ENCODE data around the gene RICTOR.

The RICTOR gene

DNA sequence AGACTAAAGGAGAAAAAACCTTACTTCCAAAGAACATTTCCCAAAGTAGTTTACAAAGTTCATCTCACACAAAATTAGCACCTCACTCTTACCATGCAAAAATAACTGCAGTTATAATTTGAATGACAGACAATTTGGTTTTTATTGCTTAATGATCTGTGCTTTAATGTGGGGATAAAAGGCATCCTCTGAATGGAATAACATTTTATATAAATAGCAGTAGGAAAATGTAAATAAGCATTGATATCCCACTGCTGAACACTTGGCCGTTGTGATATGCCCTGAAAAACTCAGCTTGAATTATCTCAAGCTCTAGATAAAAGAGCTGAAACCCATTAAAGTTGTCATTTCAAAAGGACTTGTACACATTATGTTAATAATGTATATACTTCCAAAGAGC is 135.2 kb downstream of the RICTOR start:
- DNase-seq (ENCODE audit: low spot score): no peak

- no peak for DNase-seq (ENCODE audit: low spot score)
These were observed 135.8 kb downstream of the RICTOR start for GRCh38 chr5:38938424-38938823.

GRCh38 chr5:38936269-38936668 is 137.9 kb downstream of the RICTOR start:
- DNase-seq (ENCODE audit: low spot score): no peak

DNA sequence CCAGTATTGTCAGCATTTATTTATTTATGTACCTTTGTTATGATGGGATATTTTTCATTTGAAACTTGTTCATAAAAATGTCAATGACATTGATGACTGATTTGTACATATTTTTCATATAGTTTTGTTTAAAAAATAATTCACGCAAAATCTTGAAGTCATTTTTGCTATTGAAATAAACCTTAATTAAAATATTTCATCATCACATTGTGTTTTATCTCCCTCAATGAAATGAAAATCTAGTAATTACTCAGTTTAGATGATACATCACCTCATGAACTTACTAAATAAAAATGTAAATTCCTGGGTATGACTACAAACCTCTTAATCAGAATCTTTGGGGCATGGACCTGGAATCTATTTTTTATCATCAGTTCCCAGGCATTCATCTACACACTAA is 138.8 kb downstream of the RICTOR start:
- no peak for DNase-seq (ENCODE audit: low spot score)

- no peak for DNase-seq (ENCODE audit: low spot score)
These were observed 141.3 kb downstream of the RICTOR start for GRCh38 chr5:38932854-38933408.

- no peak for DNase-seq (ENCODE audit: low spot score)
These were observed 142.5 kb downstream of the RICTOR start for GRCh38 chr5:38931731-38932130.

DNA sequence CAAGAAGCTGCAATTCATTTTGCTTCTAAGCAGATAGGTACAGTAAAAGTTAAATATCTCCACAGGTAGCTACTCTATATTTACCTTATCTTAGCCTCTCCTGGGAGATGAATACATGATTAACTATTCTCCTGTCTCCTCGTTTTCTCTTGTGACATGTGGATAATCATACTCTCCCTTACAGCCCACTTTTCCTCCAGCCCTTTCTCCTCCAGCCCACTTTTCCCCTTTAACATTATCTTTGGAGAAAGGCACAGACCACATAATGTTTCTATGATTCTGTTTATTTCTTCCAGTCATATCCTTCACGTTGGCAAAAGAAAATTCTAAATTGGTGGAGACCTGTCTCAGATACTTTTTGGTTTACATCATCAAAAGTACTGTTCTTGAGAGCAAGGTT is 144.4 kb downstream of the RICTOR start:
- no peak for DNase-seq (ENCODE audit: low spot score)

DNA sequence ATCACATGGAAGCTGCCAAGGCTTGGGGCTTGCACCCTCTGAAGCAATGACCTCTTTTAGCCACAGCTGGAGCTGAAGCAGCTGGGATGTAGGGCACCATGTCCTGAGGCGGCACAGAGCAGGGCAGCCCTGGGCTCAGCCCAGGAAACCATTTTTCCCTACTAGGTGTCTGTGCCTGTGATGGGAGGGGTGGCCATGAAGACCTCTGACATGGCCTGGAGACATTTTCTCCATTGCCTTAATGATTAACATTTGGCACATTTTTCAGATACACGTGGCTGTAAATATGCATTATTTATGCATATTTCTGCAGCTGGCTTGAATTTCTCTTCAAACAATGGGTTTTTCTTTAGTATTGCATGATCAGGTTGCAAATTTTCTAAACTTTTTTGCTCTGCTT is 146.7 kb downstream of the RICTOR start:
- no peak for DNase-seq (ENCODE audit: low spot score)

DNA sequence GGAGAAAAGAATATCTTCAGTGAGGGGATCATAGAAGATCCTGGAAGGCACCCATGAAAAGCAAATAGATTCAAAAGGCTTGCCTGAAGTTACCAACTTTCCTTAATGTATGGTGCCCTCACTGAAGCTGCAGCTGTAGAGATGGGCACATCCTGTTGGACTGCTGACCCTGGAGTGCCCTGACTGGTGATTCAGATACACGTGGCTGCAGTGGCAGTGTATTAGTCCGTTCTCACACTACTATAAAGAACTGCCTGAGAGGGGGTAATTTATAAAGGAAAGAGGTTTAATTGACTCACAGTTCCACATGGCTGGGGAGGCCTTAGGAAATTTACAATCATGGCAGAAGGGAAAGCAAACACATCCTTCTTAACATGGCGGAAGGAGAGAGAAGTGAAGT is 148.1 kb downstream of the RICTOR start:
- no peak for DNase-seq (ENCODE audit: low spot score)

DNA sequence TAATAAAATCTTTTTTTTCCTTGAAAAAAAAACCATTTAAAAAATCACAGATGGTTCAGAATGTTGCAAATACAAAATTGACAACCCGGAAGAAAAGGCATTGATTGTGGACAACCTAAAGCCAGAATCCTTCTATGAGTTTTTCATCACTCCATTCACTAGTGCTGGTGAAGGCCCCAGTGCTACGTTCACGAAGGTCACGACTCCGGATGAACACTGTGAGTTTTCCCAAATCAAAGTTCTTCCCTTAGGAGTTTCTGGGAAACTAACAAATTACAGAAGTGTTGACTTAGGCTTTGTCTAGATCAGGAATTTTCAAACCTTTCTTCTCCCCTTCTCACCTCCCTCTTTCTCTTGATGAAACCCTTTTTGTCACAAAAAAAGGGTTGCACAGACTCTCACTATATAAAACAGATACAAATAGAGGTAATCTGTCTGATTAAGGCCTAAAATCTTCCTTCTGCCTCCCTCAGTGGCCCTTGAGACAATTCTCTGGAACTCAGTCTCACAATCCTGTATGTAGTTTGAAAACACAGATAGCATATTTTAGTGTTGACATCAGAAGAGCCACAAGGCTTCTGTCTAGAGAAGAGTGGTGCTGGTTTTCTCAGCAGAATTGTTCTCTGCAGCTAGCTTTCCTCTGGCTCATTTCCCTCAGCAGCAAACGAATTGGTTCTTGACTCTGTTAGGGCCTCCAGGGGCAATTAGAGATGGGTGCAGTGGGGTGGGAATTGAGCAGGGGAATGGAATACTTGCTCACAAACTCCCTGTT is 148.9 kb downstream of the RICTOR start:
- no peak for DNase-seq (ENCODE audit: low spot score)

DNA sequence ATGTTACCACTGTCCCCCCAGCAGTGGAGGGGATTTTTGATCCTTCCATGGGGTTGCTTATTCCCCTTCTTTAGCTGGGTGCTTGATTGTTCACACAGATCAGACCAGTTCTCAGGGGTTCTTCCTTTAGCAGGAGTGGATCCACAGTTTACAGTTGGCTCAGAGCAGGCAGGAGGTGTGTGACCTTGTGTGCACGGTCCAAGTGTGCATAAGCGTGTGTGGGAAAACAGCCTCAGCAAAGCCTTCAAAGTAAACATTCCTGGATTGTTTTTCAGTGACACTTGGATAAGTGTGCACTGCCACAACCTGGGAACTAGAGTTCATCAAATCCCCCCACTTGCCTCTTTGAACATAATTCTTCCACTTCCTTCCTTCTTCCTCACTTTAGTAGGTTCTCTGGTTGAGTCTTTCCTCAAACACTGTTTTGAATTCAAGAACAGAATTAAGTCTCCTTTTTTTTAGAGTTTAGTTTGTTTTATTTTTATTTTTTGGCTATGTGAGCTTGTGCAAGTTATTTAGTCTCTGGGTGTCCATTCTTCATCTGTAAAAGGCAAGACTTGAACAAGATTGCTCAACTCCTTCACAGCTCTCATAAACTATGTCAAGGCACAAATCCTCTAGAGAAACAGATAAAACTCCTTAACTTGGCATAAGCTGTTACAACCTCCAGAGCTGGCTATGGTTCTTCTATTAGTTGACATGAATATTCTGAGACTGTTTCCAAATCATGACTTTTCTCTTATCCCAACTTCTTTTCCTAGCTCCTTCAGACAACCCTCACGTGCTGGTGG is 150.3 kb downstream of the RICTOR start:
- no peak for DNase-seq (ENCODE audit: low spot score)

- peak; percentile 68 for DNase-seq (ENCODE audit: low spot score)
These were observed 152.0 kb downstream of the RICTOR start for GRCh38 chr5:38922199-38922598.

DNA sequence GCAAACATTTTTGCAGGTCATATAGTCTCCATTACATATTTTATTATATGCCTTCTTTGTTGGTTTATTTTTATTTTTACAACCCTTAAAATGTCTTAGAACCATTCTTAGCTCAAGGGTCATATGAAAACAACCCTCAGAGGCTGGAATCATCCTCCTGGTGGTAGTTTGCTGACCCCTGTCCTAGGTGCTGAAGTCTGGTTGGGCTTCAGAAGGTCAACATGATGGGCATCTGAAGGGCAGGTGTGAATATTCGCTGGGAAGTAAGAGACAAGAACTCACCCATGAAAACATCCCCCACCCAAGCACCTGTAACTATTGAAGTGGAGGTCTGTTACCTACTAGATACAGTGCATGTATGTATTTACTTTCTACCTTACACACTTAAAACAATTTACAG is 153.0 kb downstream of the RICTOR start:
- no peak for DNase-seq (ENCODE audit: low spot score)

- no peak for DNase-seq (ENCODE audit: low spot score)
These were observed 157.4 kb downstream of the RICTOR start for GRCh38 chr5:38916802-38917201.

GRCh38 chr5:38913714-38914113 is 160.5 kb downstream of the RICTOR start:
- DNase-seq (ENCODE audit: low spot score): no peak

GRCh38 chr5:38911933-38912332 is 162.3 kb downstream of the RICTOR start:
- no peak for DNase-seq (ENCODE audit: low spot score)

- no peak for DNase-seq (ENCODE audit: low spot score)
These were observed 167.7 kb downstream of the RICTOR start for GRCh38 chr5:38906503-38906902.

- DNase-seq (ENCODE audit: low spot score): no peak
These were observed 168.7 kb downstream of the RICTOR start for GRCh38 chr5:38905516-38905915.

GRCh38 chr5:38899936-38900335 is 174.3 kb downstream of the RICTOR start:
- DNase-seq (ENCODE audit: low spot score): no peak

GRCh38 chr5:38896760-38897159 is 177.4 kb downstream of the RICTOR start:
- DNase-seq (ENCODE audit: low spot score): no peak

- DNase-seq (ENCODE audit: low spot score): no peak
These were observed 181.8 kb downstream of the RICTOR start for GRCh38 chr5:38892363-38892762.

- no peak for DNase-seq (ENCODE audit: low spot score)
These were observed 182.6 kb downstream of the RICTOR start for GRCh38 chr5:38891563-38891962.

DNA sequence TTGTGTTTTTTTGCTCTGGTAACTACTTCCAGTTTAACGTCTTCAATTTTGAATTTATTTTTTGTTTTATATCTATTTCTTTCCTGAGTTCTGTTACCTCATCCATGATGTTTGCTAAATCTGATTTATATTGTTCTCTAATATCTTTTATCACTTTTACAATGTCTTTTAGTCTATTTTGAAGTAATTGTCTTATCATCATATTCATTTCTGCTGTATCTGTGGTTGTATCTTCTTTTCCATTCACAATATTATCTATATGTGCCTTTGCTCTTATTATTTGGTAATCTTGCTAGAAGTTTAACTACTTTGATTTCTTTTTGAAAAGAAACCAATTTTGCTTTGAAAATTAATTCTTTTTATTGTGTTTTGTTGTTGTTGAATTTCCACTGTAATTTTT is 184.8 kb downstream of the RICTOR start:
- no peak for DNase-seq (ENCODE audit: low spot score)

Data from HuH-7.5 (cell line).